ENCODE measurements around the gene ITGA11.

DNA sequence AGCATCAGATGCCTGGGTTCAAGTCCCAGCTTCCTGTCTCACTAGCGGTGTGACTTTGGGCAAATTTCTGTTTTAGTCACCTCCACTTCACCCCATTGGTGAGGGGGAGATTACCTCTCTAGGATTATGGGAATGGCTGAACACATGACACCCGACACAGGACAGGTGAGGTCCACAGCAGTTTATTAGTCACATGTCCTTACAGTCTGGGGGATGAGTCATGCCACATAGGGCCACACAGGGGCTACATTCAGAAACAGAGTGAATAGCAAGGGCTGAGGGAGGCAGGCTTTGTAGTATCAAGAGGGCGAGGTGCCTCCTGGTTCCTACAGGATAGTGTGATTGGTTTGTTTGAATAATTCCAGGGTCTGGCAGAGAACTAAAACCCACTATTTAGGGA, 15.2 kb upstream of the ITGA11 start:
- TF ChIP-seq CTCF (IDR thresholded peaks at IDR 0.05; ENCODE audit: low read length) (no peak), EZH2 (IDR thresholded peaks at IDR 0.05; ENCODE audit: borderline replicate concordance, low read length) (no peak)

Data from OCI-LY1 (cell line).